ENCODE measurements around the gene SCYL1.

Gene SCYL1

DNA sequence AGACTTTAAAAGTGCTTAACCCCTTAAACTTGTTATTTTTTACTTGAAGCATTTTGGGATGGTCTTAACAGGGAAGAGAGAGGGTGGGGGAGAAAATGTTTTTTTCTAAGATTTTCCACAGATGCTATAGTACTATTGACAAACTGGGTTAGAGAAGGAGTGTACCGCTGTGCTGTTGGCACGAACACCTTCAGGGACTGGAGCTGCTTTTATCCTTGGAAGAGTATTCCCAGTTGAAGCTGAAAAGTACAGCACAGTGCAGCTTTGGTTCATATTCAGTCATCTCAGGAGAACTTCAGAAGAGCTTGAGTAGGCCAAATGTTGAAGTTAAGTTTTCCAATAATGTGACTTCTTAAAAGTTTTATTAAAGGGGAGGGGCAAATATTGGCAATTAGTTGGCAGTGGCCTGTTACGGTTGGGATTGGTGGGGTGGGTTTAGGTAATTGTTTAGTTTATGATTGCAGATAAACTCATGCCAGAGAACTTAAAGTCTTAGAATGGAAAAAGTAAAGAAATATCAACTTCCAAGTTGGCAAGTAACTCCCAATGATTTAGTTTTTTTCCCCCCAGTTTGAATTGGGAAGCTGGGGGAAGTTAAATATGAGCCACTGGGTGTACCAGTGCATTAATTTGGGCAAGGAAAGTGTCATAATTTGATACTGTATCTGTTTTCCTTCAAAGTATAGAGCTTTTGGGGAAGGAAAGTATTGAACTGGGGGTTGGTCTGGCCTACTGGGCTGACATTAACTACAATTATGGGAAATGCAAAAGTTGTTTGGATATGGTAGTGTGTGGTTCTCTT is 23.2 kb upstream of the SCYL1 start:
- no peak for DNase-seq (ENCODE audit: extremely low spot score)
- no peak for TF ChIP-seq CTCF (IDR thresholded peaks at IDR 0.05; ENCODE audit: control extremely low read depth, extremely low read depth, low read depth, missing control alignments)
- ChIA-PET CTCF (interaction anchor here (0.9 to 2.1 kb wide), 6 partner anchors 9 to 187 kb away, joined by 3 to 8 read pairs (median 5); partner anchors contain the start of gene CDC42EP2), POLR2A (interaction anchor here (0.8 to 25.7 kb wide), 22 partner anchors 12 to 186 kb away, joined by 3 to 620 read pairs (median 5); partner anchors contain the start of genes FRMD8, NEAT1 and SCYL1)

DNA sequence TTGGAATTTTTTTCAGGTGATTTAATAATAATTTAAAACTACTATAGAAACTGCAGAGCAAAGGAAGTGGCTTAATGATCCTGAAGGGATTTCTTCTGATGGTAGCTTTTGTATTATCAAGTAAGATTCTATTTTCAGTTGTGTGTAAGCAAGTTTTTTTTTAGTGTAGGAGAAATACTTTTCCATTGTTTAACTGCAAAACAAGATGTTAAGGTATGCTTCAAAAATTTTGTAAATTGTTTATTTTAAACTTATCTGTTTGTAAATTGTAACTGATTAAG is 22.7 kb upstream of the SCYL1 start:
- POLR2A ChIA-PET = interaction anchor here (0.8 to 25.7 kb wide), 20 partner anchors 12 to 187 kb away, joined by 3 to 620 read pairs (median 5); partner anchors contain the start of genes FRMD8, NEAT1 and SCYL1
- CTCF ChIA-PET = interaction anchor here (0.9 to 2.1 kb wide), 6 partner anchors 8 to 187 kb away, joined by 3 to 8 read pairs (median 5); partner anchors contain the start of gene CDC42EP2
- TF ChIP-seq CTCF (IDR thresholded peaks at IDR 0.05; ENCODE audit: control extremely low read depth, extremely low read depth, low read depth, missing control alignments) = no peak

GRCh38 chr11:65502555-65503367 is 22.1 kb upstream of the SCYL1 start:
- POLR2A ChIA-PET = interaction anchor here (0.6 to 25.7 kb wide), 23 partner anchors 13 to 241 kb away, joined by 3 to 620 read pairs (median 5); partner anchors contain the start of genes FRMD8, NEAT1 and SCYL1
- DNase-seq (ENCODE audit: extremely low spot score) = no peak
- CTCF ChIA-PET = interaction anchor here (0.9 to 2.1 kb wide), 6 partner anchors 8 to 188 kb away, joined by 3 to 8 read pairs (median 5); partner anchors contain the start of gene CDC42EP2
- no peak for TF ChIP-seq CTCF (IDR thresholded peaks at IDR 0.05; ENCODE audit: control extremely low read depth, extremely low read depth, low read depth, missing control alignments)

More for the DNA sequence above, 22.7 kb upstream of the SCYL1 start:
- no peak for DNase-seq (ENCODE audit: extremely low spot score)

- DNase-seq (ENCODE audit: extremely low spot score) = no peak
- TF ChIP-seq CTCF (IDR thresholded peaks at IDR 0.05; ENCODE audit: control extremely low read depth, extremely low read depth, low read depth, missing control alignments) = no peak
- CTCF ChIA-PET = interaction anchor here (1.4 to 1.6 kb wide), 2 partner anchors 26 to 174 kb away, joined by 4 read pairs; no protein-coding TSS in a partner anchor
- POLR2A ChIA-PET = interaction anchor here (0.6 to 25.7 kb wide), 21 partner anchors 13 to 863 kb away, joined by 3 to 620 read pairs (median 6); partner anchors contain the start of genes NEAT1 and SCYL1
Measured at GRCh38 chr11:65503368-65503948, 21.4 kb upstream of the SCYL1 start.

GRCh38 chr11:65503949-65504673 is 20.8 kb upstream of the SCYL1 start:
- no peak for TF ChIP-seq CTCF (IDR thresholded peaks at IDR 0.05; ENCODE audit: control extremely low read depth, extremely low read depth, low read depth, missing control alignments)
- CTCF ChIA-PET = interaction anchor here (1.0 to 1.9 kb wide), 3 partner anchors 27 to 130 kb away, joined by 3 to 4 read pairs (median 3); no protein-coding TSS in a partner anchor

More at GRCh38 chr11:65503949-65504673, 20.8 kb upstream of the SCYL1 start:
- POLR2A ChIA-PET = interaction anchor here (0.5 to 25.7 kb wide), 27 partner anchors 13 to 1679 kb away, joined by 3 to 620 read pairs (median 5); partner anchors contain the start of genes EHBP1L1, NEAT1, PCNX3 and SCYL1
- DNase-seq (ENCODE audit: extremely low spot score) = no peak

All from GM10248 (cell line).